Stimulated activated CD8-positive, alpha-beta memory T cell treated with anti-CD3 and anti-CD28 coated beads, Interleukin-4, amount 100 ng/mL, for 4 hours (primary cell): ENCODE measurements around the gene GLB1L.
"Not testable (repeated sequence)": the region's sequence is repeated elsewhere in the genome, so short reads cannot be mapped to it uniquely, and the experiment has no call there.

Experiments
- DNase-seq, 2 donors: peaks; one replicate each; pipeline ENCODE4 v3.0.0-alpha.2; 2020; ENCODE audit warnings: low read depth in 2 of 2, low spot score in 1 of 2

Gene GLB1L

DNA sequence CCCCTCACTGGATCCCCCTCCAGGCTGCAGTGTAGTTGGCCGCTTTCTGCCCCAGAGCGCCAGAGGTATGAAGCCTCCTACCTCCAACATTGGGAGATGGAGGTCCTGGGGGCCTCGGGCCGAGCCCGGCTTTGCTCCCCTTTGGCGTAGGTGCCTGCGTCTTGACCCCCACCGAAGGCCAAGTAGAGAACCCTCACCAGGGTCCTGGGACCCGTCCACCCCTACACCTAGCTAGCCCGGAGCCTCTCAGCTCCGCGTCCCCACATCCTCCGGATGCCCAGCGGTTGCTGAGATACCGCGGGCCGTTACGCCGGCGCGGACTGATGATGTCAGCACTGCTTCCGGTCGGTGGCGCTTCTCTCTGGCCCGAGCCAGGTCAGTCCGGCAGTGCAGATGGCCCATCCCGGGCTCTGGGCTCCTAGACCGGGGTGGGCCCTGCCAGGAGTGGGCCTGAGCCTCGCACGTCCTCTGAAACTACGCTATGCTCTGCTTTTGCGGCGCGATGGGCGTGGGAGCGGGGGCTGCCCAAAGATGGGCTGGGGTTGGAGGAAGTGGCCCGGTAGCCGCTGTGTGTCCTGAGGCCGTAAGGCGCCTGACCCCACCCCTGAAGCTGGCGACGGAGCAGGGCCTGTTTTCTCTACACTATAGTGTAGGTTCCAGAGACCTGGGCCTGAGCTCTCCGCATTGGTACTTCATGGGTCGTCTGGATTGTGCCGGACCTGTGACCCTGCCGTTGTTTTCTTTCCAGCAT, at the start of gene GLB1L, which contains the start of gene STK16:
Gene GLB1L, minus strand, starts transcription at position 297 of the 751 bp plus-strand sequence. CDS start 1,871 bp downstream, outside the sequence.
Gene STK16, plus strand, starts transcription at position 332 of the 751 bp plus-strand sequence. CDS start 521 bp downstream, outside the sequence.
- peak; percentile 78 to 80 for DNase-seq

DNA sequence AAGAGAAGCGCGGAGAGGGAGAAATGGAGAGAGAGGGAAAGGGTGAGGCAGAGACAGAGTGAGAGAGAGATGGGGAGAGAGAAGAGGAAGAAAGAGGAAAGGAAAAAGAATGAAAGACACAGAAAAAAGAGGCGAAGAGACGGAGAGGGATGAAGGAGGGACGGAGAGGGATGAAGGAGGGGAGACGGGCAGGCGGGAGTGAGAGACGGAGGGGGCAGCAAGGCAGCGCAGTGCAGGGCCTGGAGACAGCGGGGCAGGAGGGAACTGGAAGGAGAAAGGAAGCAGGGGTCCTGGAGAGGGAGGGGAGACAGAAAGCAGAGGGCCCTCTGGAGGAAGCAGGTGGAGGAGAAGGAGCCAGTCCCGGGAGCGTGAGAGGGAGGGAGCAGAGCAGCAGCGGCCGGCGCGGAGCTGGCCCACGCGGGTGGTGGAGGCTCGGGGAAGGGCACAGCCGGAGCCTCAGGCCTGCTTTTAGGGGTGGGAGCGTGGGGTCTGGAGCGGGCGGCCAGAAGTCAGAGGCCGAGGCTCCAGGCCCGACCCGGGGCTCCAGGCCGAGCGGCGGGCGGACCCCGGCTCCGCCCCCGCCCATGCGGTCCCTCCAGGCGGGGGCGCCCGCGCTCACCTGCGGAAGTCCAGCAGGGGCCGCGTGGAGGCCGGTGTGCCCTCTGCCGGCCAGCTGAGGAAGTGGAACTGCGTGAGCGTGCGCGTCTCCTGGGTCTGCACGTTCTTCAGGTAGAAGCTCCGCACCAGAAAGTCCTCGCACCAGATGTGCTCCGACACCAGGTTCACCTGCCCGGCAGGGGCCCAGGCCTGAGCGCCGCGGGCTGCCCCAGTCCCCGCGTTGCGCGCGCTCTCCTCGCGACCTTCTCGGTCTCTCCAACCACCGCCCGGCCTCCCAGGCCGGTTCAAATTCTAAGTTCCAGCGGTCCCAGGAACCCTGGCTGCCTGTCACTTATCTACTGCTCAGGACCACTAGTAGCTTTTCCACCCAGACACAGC, 49.4 kb upstream of the GLB1L start:
- peak; percentile 71 to 73 for DNase-seq

DNA sequence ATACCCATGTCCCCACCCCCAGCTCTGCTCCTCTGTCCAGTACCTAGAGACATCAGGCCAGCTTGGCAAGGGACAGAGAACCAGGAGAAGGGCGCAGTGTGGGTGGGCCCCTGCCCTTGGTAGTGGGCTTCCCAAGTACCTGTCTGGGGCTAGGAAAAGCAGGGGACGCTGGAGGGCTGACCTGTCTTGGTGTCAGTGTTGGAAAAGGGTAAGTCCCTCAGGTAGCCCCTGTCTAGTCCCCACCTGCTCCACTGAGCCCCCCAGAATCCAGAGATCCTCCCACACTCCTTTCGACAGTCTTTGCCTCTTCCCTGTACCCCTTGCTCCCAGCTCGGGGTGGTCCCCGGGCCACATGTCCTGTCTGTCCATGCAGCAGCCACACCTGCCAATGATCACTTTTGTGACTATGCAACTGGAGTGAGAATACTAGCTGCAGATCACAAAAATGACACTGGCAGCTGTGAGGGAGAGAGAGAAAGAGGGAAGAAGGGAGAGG, 48.5 kb upstream of the GLB1L start:
- no peak for DNase-seq

DNA sequence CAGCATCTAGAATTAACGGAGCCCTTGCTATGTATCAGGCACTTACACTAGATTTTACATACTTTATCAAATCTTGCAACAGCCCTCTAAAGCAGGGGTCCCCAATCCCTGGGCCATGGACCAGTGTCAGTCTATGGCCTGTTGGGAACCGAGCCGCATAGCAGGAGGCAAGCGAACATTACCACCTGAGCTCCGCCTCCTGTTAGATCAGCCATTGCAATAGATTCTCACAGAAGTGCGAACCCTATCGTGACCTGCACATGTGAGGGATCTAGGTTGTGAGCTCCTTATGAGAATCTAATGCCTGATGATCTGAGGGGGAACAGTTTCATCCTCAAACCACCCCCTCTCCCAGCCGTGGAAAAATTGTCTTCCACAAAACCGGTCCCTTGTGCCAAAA, 47.4 kb upstream of the GLB1L start:
- no peak for DNase-seq

DNA sequence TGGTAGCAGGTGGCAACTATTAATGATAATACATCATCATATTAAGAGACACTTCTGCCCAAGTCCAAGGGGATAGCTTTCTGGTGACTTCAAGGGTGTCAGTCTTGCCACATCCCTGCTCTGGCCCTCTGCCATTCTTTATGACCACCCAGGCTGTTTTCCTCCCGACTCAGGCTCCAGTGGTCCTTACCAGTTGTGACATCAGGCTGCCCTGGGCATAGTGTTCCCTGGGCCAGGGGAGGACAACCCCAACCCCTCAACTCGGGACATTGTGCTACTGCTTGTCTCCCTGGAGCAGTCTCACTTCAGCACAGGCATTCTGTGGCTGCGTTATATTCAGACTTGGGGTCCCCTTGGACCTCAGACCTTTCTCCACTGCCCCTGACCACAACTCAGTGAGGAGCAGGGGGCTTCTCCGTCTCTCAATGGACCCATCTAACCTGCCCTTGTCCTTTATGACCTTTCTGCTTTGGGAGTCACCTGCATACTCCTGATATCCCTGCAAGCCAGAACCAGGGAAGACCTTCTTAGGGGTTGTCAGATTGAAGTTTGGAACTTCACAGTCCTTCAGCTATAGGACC, 46.8 kb upstream of the GLB1L start:
- DNase-seq = no peak

DNA sequence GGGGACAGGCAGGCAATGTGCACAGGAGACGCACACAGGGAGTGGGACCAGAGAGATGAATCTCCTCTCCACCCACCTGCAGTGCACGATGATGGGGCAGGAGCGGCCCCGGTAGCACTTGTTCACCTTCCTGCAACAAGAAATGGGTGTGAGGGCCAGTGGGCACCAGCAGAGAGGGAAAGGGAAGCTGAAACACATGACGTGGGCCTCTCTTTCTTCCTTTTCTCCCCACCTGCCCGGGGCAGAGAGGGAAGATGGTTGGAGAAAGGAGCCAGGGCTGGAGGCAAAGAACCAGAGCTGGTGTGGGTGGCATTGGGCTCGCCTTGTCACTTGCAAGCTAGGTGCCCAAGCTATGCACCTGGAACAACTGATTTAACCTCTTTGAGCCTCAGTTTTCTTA, 46.1 kb upstream of the GLB1L start:
- DNase-seq = no peak

DNA sequence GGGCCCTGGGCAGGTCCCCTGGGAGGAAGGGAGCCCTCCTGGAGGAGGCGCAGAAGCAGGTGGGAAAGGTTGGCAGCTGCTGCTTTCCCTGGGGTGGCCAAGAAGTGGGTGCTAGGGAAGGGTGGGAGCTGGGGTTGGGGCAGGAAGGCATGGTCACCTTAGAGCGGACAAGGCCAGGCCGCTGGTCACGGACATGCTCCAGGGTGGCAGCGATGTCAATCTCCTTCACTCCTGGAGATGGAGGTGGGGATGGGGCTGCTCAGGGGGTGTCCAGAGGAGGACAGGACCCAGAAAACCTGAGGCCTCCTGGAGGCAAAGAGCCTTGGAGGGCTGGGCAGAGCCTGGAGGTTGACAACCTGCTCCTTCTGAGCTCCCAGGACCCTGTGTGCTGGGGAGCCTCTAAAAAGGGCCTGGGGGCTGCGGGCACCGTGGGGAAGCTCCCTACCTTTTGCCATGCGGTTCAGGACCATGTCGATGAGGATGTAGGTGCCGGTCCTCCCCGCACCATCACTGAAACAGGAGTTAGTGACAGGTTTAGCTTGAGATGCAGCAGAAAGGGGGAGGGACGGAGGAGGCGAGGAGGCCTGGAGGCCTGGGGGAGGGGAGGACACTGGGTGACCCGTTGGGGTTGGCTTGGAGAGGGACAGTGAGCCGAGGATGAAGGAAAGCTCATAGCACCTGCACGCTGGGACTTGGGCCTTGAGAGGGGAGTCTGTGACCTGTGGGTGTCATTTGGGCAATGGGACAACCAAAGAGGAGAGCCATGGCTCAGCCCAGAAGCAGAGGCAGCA, 45.3 kb upstream of the GLB1L start:
- no peak for DNase-seq

DNA sequence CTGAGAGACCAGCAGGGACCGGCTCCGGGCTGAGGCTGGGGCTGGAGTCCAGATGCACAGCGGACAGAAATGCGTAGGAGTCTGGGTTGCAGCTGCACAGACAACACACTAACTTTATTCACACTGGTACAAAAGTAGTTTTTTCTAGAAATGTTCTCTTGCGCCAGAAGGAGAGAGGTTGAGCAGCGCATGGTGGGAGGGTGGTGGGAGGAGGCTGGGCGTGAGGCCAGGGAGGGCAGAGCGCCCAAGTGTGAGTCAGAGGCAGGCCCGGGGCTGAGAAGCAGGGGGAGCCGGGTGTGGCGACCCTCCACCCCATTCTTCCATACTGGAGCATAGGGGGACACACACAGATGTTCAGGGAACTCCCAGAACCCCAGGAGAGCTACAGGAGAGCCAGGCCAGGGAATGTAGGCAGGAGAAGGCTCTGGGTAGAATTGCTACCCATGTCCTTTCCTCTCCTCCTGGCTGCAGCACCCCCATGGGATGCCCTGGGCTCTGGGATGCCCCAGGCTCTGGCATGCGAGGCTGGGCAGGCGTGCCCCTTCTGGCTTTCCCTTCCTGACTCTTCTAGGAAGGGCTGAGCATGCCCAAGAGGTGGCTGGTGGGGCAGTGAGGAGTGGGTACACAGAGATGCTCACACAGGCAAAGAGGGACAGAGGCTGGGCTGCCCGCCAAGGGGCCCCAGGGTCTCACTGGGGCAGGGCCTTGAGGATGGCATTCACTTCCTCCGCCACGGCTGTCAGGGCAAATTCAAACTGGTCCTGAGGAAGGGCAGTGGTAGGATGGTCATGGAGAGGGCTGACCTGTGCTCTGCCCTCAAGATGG, 44.5 kb upstream of the GLB1L start:
- no peak for DNase-seq

DNA sequence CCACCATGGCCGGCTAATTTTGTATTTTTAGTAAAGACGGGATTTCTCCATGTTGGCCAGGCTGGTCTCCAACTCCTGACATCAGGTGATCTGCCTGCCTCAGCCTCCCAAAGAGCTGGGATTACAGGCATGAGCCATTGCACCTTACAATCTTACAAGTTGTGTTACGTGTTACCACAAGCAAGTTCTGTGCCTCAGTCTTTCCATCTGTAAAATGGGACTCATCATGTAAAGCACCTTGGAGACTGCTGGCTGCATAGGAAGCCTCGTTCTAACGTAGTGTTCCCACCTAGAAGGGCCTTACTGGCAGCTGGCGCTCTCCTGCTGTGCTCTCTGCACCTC, 43.9 kb upstream of the GLB1L start:
- DNase-seq = no peak

DNA sequence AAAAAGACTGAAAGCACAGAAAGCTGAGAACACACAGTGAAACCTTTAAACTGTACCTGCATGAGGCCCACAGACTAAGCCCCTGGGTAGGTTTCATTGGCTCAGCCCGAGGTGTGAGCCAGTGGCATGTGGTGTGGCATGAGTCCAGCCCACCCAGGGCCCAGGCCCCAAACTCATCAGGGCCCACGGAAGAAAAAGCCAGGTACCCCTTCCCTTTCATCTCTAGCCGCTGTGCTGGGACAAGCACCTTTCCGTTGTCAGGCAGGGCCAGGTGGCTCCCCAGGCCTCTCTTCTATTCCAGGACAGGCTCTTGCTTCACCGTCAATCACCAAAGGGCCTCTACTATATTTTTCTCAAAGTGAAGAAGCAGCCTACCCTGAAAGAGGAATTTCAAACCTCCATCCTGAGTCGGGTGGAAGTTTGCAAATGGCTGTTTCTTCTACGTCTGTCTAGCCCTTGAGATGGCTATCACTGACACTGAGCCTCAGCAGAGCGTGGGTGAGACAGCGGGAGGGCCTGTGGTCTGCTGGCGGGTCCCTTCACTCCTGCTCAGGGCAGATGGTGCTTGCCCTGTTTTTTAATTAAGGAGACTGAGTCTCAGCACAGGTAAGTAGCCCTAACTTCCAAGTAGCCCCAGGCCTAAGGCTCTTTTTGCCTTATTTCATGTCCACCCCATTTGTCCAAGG, 42.5 kb upstream of the GLB1L start:
- no peak for DNase-seq

DNA sequence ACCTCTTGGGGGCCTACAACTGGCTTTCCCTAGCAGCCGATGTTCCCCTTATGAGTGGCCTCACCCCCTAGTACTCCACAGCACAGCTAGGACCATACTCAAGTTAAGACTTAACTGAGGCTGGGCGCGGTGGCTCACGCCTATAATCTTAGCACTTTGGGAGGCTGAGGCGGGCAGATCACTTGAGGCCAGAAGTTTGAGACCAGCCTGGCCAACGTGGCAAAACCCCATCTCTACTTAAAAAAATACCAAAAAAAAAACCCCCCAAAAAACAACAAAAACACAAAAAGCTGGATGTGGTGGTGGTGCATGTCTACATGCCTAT, 41.8 kb upstream of the GLB1L start:
- not testable (repeated sequence) for DNase-seq

DNA sequence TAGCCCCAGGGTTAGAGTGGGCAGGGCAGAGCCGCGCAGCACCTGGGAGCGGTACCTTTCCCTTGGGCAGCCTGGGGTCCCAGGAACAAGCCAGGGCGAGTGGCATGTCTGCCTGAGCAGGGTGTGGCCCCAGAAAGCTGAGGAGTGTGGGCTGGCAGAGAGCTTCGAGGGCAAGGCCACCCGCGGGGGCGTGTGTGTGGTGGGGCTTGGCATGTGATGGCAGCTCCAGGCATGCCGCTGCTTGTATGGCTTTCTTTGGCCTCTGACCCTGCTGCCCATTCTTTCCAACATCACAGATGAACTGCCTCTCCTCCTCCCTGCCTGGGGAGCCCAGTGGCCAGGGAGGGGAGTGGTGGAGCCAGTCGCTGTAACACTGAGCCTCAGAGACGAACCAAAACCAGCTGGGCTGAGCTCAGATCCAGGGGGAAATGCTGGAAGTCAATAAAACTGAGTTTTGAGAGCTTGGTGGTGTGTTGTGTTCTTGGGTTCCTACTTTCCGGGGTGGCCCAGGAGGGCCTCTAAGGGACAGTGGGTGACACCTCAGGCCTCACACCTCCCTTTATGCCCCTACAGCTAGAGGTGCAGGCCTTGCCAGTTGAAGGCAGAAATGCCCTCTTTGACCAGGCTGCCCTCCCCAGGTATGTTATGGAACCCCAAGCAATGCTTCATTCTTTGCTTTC, 41.3 kb upstream of the GLB1L start:
- DNase-seq = no peak

DNA sequence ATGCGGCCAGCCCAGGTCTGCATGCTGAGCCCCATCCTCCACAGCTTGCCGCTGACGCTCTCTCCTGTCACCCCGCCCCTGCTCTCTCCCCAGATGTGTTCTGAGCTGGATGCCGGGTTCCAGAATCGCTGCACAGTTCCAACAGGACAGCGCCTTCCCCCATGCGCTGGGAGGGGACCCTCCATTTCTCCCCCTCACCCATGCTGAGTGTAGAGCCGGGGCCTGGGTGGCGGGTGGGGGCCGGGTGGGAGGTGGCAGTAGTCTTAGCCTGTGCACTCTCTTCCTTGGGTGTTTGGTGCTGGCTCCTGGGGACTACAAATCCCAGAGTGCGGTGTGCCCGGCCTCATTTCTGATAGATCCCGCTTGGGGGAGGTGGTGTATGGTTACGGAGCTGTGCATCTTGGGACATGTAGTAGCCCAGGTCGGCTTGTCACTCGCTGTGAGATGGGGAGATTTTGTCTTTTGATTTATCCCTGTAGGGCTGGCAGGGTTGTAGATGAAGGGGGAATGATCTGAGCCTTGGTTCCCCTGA, 40.7 kb upstream of the GLB1L start:
- DNase-seq = no peak

DNA sequence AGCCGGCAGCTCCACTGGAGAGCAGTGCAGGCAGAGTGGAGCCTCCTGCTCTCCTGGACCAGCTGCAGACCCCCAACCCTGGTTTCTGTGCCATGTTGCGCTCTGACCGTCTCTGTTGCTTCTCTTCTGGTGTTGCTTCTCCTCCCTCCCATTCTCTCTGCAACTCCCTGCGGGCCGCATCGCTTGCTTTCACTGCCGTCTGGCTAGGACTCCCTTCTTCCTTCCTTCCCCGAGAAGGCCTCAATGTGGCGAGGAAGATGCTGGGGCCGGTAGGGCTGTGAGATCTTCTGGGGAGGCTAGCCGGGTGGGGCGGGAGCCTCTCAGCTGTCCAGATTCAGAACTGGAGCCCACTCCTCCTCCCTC, 40.1 kb upstream of the GLB1L start:
- no peak for DNase-seq

DNA sequence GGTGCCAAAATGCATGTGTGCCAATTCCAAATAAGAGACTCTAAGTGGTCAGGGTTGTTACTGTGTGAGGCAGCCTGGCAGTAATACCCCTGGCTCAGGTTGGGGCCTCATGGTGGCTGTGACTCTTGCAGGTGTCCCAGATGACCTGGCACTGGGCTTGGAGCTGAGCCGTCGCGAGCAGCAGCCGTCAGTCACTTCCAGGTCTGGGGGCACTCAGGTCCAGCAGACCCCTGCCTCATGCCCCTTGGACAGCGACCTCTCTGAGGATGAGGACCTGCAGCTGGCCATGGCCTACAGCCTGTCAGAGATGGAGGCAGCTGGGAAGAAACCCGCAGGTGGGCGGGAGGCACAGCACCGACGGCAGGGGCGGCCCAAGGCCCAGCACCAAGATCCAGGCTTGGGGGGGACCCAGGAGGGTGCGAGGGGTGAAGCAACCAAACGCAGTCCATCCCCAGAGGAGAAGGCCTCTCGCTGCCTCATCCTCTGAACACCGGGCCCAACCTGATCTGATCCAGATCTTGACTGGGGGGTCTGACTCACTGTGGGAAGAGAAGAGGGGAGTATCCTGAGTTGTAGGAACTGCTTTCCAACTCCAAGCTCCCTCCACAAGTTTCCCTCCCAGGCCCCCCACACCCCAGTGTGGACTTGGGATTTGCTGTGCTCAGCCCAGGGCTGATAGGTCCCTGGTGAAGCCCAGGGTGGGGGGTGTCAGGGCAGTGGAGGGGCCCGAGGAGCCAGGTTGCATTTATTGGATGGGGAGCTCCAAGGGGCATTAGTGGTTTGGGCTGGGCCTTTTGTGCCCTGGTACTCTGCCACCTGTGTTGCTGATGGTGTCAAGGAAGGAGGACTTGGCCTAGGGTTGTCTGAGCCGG, 39.5 kb upstream of the GLB1L start:
- DNase-seq = no peak

DNA sequence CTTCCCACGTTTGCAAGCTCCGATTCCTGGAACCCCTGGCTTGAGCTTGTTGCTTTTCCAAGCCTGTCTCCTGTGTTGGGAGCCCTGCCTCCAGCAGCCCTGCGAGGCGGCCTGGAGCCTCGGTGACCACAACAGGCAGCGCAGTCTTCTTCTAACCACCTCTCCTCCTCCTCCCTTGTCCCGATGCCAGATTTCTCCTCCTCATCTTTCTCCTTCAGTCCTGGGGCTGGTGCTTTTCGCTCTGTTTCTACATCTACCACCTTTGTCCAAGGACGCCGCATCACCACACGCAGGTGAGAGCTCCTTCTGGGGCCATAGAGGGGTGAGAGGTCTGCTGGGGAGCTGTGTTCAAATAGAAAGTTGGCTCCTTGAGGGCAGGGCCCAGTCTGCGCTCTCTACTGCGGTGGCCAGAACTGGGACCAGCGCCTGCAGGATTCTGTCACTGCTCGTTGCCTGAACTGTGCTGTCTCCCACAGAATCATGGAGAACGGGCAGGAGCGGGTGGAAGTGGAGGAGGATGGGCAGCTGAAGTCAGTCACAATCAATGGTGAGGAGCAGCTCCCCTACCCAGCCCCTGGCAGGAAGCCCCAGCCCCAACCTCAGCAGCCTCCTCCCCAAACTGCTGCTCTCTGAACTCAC, 37.8 kb upstream of the GLB1L start:
- DNase-seq = no peak

DNA sequence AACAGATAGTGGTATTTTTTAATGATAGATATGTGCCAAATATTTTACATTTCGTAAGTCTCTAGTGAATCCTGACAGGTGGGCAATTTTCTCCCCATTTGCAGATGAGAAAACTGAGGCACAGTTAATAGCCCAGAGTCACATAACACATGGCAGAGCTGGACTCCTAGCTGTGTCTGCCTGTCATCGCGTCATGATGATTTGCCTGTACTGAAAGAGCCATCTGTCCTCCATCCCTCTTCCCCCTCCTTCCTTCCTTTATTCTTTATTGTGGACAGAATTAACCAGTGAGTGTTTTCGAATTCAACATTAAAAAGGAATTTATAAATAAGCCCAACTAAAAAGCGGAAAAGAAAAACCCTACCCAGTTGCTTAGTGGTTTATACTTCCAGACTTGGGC, 37.1 kb upstream of the GLB1L start:
- no peak for DNase-seq
